ENCODE measurements around the gene PACRG.

DNA sequence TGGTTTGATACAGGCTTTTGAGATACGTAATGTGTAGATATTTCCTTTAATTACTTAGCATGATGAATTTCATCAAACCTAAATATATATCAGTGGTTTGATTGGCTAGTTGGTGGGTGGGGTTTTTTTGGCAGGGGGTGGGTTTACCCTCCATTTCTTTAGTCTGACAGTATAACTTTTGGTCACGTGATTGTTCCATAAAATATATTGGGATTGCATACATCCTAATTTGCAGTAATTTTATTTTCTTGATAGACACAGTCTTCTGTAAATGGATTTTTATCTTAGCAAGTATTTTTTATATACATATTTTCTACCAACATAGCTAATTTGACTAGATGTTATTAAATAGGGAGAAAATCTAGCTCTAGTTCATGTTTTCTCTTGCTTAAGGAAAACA lies 509.3 kb downstream of the PACRG start:
- no peak for TF ChIP-seq GATA3 (IDR thresholded peaks at IDR 0.05; ENCODE audit: low read depth, low read length)
- no peak for TF ChIP-seq GATA2 (IDR thresholded peaks at IDR 0.05; ENCODE audit: low read depth, low read length)
